Activated T-cell treated with anti-CD3 and anti-CD28 coated beads for 48 hours (primary cell): ENCODE measurements around the gene RABGEF1.
"Not testable (repeated sequence)": the region's sequence is repeated elsewhere in the genome, so short reads cannot be mapped to it uniquely, and the experiment has no call there.

ENCODE experiments used
- DNase-seq: peaks from one replicate; pipeline ENCODE4 v3.0.0-alpha.2; 2020; ENCODE audit warnings: low read depth

The RABGEF1 gene

GRCh38 chr7:66740302-66740979 is at the start of gene RABGEF1:
TSS of gene RABGEF1 (plus strand) at chr7:66740733. CDS start at chr7:66771900, 31,167 bp downstream.
- peak; percentile 98 for DNase-seq

- no peak for DNase-seq
These were observed 47.2 kb upstream of the RABGEF1 start for GRCh38 chr7:66693331-66693730.

- no peak for DNase-seq
These were observed 46.2 kb upstream of the RABGEF1 start for GRCh38 chr7:66694286-66694685.

- DNase-seq = not testable (repeated sequence)
These were observed 45.1 kb upstream of the RABGEF1 start for GRCh38 chr7:66695417-66695816.

GRCh38 chr7:66696134-66696533 is 44.4 kb upstream of the RABGEF1 start:
- not testable (repeated sequence) for DNase-seq

GRCh38 chr7:66696774-66697191 is 43.8 kb upstream of the RABGEF1 start:
- no peak for DNase-seq

- DNase-seq = no peak
These were observed 42.8 kb upstream of the RABGEF1 start for GRCh38 chr7:66697449-66698438.

GRCh38 chr7:66698652-66699205 is 41.8 kb upstream of the RABGEF1 start:
- DNase-seq = no peak

- no peak for DNase-seq
These were observed 40.5 kb upstream of the RABGEF1 start for GRCh38 chr7:66699998-66700397.

- DNase-seq = no peak
These were observed 39.9 kb upstream of the RABGEF1 start for GRCh38 chr7:66700633-66701131.

- no peak for DNase-seq
These were observed 32.7 kb upstream of the RABGEF1 start for GRCh38 chr7:66707825-66708224.

- DNase-seq = not testable (repeated sequence)
These were observed 29.8 kb upstream of the RABGEF1 start for GRCh38 chr7:66710752-66711151.

- no peak for DNase-seq
These were observed 26.8 kb upstream of the RABGEF1 start for GRCh38 chr7:66713687-66714086.

GRCh38 chr7:66716634-66717033 is 23.9 kb upstream of the RABGEF1 start:
- DNase-seq = not testable (repeated sequence)

GRCh38 chr7:66720561-66720960 is 20.0 kb upstream of the RABGEF1 start:
- DNase-seq = no peak

GRCh38 chr7:66725843-66726242 is 14.7 kb upstream of the RABGEF1 start:
- DNase-seq = no peak

GRCh38 chr7:66727058-66727457 is 13.5 kb upstream of the RABGEF1 start:
- DNase-seq = no peak

- no peak for DNase-seq
These were observed 12.0 kb upstream of the RABGEF1 start for GRCh38 chr7:66728571-66728970.

- no peak for DNase-seq
These were observed 11.3 kb upstream of the RABGEF1 start for GRCh38 chr7:66729274-66729673.

GRCh38 chr7:66731986-66732385 is 8.5 kb upstream of the RABGEF1 start:
- no peak for DNase-seq

GRCh38 chr7:66732439-66732838 is 8.1 kb upstream of the RABGEF1 start:
- DNase-seq = no peak

GRCh38 chr7:66734006-66734405 is 6.5 kb upstream of the RABGEF1 start:
- no peak for DNase-seq
